Activated CD8-positive, alpha-beta memory T cell treated with anti-CD3 and anti-CD28 coated beads for 1 hour (primary cell): ENCODE measurements around the gene KCMF1.

Experiments used
- DNase-seq, 2 donors: peaks; one replicate each; pipeline ENCODE4 v3.0.0-alpha.2; 2020; ENCODE audit warnings: low read depth in 1 of 2; ENCODE audit errors: extremely low read depth in 1 of 2

KCMF1 gene

DNA sequence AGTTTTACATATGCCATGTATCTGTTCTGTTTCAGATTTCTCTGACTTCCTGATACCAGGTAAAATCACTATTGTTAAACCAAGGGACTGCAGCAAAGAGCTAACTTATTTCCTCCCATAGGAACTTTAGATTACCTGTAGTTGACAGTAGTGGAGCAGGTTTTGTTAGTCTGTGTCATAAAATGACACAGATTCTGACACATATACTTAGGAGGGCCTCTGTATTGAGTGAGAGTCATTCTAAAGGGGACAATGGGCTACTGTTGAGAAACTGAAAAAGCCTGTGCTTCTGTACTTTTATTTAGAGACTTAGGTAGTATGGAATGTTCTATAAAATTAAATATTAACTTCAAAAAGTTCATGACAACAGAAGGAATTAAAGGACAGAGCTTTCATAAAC is 48.2 kb downstream of the KCMF1 start:
- no peak for DNase-seq

DNA sequence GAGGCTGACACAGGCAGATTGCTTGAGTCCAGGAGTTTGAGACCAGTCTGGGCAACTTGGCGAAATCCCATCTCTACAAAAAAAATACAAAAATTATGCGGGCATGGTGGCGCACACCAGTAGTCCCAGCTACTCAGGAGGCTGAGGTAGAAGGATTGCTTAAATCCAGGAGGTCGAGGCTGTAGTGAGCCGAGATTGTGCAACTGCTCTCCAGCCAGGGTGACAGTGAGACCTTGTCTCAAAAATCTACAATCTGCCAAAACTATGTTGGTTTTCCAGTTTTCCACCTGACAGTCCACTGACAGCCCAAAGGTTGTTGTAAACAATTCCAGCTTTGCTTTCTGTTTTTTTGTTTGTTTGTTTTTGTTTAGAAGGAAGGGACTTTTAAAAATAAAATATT is 51.3 kb downstream of the KCMF1 start:
- DNase-seq = no peak

DNA sequence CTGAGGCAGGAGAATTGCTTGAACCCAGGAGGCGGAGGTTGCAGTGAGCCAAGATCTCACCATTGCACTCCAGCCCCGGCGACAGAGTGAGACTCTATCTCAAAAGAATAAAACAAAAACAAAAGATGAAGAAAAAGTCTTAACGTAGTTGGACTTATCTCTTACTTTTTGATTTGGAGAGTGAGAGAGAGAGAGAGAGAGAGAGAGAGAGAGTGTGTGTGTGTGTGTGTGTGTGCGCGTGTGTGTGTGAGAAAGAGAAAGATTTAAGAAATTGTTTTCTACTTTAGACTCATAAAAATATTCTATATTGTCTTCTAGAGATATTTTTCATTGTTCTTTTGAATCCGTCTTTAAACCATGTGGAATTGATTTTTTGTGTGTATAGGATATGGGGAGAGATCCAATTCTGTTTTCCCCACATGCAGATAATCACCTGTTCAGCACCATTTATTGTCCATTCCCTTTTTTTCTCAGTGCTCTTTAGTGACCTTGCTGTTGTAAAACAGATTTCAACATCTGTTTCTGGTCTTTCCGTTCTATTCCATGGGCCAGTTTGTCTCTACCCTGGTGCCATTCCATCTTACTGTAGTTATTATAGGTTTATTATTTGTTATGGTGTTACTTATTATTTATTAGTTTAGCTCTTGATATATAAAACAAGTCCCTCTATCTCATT is 53.5 kb downstream of the KCMF1 start:
- DNase-seq = no peak

GRCh38 chr2:85032621-85033020 is 61.7 kb downstream of the KCMF1 start:
- DNase-seq = no peak

- no peak for DNase-seq
Observed at GRCh38 chr2:85033388-85033787, 62.4 kb downstream of the KCMF1 start.

- DNase-seq = no peak
Observed at GRCh38 chr2:85034158-85034557, 63.2 kb downstream of the KCMF1 start.

DNA sequence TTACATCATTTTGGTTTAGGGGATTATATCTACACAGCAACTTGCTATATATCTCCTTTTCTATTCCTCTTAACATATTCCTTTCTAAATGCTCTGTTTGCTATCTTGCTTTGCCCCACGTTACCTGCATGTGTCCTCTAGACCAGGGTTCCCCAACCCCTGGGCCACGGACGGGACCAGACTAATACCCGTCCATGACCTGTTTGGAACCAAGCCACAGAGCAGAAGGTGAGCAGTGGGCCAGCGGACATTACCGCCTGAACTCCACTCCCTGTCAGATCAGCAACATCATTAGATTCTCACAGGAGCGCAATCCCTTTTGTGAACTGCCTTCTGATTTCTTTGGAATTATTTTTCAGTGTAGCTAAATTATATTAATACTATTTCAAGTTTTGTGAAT is 66.7 kb downstream of the KCMF1 start:
- no peak for DNase-seq

DNA sequence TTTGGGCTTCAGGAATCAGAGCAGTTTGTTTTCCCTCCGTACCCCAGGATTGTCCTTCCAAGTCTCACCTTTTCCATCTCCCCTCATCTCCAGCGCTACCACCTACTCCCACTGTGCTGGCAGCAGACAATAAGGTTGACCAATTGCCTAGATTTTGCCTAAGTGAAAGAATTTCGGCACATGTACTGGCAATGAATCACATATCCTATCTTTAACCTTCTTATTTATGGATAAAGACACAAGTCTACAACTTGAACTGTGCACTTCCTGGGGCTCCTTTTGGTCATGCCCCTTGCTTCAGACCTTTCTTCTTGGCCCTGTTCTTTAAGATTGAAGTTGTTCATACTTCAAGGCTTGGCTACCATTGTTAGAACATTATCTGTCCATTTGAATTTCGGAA is 71.4 kb downstream of the KCMF1 start:
- no peak for DNase-seq

DNA sequence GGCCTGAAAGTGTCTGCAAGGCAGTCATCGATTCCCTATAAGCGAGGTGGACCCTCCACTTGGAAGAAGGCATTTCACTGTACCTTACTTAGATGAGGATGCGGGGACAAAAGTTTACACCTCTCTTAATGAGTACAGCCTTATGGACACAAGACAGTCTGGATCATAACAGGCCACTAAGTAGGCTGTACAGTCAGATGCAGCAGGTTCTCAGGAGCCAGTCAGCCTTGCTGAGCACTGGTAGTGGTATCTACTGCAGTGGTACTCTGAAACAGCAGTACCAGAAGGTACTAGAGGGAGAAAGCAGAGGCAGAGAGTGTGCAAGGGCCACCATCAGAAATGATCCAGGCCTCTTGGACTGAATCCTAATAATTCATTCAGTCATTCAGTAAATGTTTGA is 77.6 kb downstream of the KCMF1 start:
- DNase-seq = no peak

GRCh38 chr2:85049236-85049635 is 78.3 kb downstream of the KCMF1 start:
- no peak for DNase-seq

DNA sequence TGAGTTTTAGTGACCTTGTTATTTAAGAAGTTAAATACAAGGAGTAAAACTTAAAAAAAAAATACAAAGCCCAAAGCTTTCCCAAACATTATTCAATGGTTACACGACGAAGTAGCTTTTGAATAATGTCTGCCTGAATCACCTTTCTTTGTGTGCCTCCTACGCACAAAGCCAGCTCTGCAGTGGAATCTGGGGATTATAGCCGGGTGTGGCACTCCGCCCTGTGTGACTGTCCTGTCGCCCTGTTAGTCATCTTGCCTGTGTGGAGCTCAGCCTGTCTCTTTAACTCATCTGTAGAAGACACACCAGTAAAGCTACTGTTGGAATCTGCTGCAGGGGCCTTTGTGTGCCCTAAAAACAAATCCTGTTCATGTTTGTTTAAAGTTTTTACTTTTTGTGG is 82.8 kb downstream of the KCMF1 start:
- no peak for DNase-seq

DNA sequence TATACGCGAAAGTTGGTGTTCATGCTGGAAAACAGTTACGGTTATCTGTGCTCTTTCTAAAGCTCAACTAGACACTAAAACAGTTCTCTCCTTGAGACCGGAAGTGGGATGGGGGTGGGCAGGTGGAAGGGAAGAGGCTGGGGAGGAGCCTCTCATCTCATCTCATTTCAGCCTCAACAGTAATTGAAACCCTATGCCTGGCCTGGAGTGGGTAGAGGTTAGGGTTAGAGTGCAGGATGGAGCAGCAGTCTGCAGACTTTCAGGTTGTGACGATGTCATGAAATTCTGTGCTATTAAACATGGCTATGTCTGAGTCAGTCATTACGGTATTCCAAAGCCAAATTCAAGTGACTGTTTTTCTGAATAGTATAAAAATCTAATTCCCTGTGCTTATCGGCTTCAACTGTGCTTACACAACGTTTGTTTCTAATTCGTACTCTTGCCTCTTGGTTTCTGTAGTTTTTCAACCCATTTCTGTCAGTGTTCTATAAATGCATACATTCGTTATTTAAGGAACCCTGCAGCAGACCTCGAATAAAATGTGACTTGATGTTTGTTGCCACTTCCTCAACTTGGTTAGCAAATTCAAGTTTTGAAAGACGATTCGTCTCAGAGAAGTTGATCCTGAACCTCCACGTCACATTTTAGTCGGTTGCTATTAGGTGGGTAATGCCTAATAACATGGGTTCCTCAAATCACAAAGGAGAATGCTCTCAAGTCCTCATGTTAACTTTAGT is 86.4 kb downstream of the KCMF1 start:
- DNase-seq = no peak

GRCh38 chr2:85061896-85062295 is 90.9 kb downstream of the KCMF1 start:
- DNase-seq = no peak

DNA sequence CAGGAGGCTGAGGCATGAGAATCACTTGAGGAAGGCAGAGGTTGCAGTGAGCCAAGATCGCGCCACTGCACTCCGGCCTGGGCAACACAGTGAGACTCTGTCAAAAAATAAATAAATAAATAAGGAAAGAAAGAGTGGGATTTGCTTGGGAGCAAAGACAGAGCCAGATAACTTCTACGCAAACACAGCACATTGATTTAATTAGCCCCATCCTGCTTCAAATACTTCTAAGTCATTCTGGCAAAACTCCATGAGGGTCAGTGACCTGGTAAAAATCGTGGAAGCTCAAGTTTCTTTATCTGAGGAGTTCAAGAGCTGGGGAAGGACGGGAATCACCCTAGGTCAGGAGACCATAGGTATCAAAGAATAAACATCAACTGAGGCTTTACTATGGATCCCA is 91.6 kb downstream of the KCMF1 start:
- no peak for DNase-seq

- DNase-seq = no peak
Observed at GRCh38 chr2:85063981-85064599, 93.1 kb downstream of the KCMF1 start.

GRCh38 chr2:85064927-85065577 is 94.1 kb downstream of the KCMF1 start:
- no peak for DNase-seq

DNA sequence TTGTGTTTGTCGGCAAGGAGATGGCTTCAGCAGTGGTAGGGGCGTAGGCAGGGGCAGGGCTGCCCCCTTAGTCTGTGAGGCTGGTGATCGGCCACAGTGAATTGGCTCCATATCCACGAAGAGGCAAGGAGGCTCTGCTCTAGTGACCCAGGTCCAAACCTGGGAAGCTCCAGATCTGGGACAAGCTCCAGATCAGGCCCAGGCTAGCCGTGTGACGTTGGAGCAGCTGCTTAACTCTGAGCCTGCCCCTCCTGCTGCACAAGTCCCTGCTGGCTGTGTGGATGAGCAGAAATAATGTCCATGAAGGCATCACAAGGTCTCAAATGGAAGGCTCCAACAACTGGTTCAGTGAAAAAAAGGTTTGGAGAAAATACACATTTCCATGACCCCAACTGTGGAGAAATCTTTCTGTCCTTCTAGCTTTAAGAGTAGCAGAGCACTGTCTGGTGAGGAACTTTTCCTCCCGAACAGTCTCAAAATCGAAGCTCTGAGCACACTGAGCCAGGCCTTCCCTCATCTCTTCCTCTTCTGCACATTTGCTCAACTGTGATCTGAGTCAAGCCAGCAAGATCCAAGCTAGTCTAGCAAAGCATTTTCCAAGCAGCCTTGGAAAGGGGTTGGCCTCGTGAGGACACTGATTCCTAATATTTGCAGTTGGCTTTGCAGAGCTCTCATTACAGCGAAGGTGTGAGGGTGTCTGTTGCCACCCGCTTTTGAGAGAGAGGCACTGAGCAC is 95.2 kb downstream of the KCMF1 start:
- DNase-seq = no peak

- DNase-seq = peak in 1 of 2 donors; percentile 3
Observed at GRCh38 chr2:85066874-85067351, 96.0 kb downstream of the KCMF1 start.

DNA sequence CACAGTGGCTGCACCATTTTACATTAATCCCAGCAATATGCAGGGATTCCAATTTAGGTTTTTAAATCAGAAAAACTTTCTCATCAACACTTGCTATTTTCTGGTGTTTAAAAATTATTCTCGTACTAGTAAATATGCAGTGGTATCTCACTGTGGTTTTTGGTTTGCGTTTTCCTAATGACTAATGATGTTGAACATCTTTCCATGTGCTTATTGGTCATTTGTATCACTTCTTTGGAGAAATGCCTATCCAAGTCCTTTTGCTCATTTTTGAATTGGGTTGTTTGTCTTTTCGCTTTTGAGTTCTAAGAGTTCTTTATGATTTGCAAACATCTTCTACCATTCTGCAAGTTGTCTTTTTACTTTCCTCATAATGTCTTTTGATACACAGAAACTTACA is 100.1 kb downstream of the KCMF1 start:
- no peak for DNase-seq

DNA sequence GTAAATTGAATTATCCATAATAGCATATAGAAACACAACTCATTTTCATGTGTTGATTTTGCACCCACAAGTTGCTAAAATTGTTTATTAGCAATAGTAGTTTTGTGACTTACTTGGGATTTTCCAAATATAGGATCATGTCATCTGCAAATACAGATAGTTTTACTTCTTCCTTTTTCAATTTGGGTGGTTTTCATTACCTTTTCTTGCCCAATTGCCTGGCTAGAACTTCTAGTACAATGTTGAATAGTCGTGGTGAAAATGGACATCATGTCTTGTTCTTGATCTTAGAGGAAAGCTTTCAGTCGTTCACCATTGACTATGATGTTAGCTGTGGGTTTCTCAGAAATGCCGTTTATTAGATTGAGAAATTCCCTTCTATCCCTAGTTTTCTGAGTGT is 102.1 kb downstream of the KCMF1 start:
- no peak for DNase-seq
